GM23338 (cell line): ENCODE results near the gene SLC39A5.

Experiments used
- CREB1 ChIP-seq: fragments of 250-450 bp; sonication (Bioruptor Pico); IDR thresholded peaks from 2 replicates; pipeline ENCODE4 v1.5.0; 2020; ENCODE audit warnings: low read depth, mild to moderate bottlenecking, moderate library complexity
- CTCF ChIP-seq, 2 experiments: fragments of 200-600 bp in 1 of 2; sonication (generic) in 1 of 2; conservative IDR thresholded peaks; 2 replicates each; pipeline versions ENCODE4 v1.5.1 to v1.6.1; 2016 to 2017; ENCODE audit warnings: antibody characterized with exemption in 2 of 2, low read depth in 2 of 2, mild to moderate bottlenecking in 2 of 2, moderate library complexity in 1 of 2
- POLR2AphosphoS5 ChIP-seq: IDR thresholded peaks from 2 replicates; pipeline ENCODE4 v1.6.1; 2016; ENCODE audit warnings: antibody characterized with exemption, low read depth
- ZNF114 ChIP-seq: fragments of 250-450 bp; sonication (Bioruptor Pico); IDR thresholded peaks from 2 replicates; pipeline ENCODE4 v1.5.0; 2020; ENCODE audit warnings: mild to moderate bottlenecking, moderate library complexity

- TF ChIP-seq CTCF (conservative IDR thresholded peaks at IDR 0.05; ENCODE audit: low read depth in 2 of 2) (no peak), POLR2AphosphoS5 (no peak), ZNF114 (CRISPR knock-in tag) (no peak), CREB1 (CRISPR knock-in tag) (no peak)
Measured at GRCh38 chr12:56237552-56237951, 7.7 kb downstream of the SLC39A5 start.
